HG03280 (cell line): Measurements from ENCODE around the gene PADI4.
"Not testable (repeated sequence)": the region's sequence is repeated elsewhere in the genome, so short reads cannot be mapped to it uniquely, and the experiment has no call there.

ENCODE experiments used
- ATAC-seq: cut with Tn5 transposase; IDR thresholded peaks from one replicate; pipeline ENCODE4 v1.9.1; 2021; ENCODE audit warnings: mild to moderate bottlenecking, moderate library complexity; ENCODE audit not compliant: unreplicated experiment

PADI4 gene

DNA sequence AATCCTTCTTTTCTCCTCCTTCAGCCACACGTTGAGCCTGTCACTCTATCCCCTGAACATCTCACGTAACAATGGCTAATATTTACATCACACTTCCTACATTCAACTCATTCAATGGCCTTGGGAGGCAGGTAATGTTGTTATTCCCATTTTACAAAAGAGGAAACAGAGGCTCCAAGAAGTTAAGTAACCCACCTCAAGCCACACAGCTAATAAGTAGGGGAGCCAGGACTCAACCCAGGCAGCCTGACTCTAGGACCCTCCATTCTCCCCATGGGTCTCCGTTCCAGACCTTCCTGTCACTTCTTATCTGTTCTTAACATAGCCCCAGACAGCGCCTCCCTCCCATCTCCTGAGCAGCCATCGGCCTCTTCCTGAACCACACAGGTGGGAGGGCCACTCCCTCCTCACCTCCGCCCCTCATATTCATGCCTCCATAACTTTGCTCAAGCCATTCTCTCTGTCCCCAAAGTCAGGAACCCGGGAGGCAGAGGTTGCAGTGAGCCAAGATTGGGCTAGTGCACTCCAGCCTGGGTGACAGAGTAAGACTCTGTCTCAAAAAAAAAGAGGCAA is 2.2 kb downstream of the PADI4 start:
- ATAC-seq, result no peak

DNA sequence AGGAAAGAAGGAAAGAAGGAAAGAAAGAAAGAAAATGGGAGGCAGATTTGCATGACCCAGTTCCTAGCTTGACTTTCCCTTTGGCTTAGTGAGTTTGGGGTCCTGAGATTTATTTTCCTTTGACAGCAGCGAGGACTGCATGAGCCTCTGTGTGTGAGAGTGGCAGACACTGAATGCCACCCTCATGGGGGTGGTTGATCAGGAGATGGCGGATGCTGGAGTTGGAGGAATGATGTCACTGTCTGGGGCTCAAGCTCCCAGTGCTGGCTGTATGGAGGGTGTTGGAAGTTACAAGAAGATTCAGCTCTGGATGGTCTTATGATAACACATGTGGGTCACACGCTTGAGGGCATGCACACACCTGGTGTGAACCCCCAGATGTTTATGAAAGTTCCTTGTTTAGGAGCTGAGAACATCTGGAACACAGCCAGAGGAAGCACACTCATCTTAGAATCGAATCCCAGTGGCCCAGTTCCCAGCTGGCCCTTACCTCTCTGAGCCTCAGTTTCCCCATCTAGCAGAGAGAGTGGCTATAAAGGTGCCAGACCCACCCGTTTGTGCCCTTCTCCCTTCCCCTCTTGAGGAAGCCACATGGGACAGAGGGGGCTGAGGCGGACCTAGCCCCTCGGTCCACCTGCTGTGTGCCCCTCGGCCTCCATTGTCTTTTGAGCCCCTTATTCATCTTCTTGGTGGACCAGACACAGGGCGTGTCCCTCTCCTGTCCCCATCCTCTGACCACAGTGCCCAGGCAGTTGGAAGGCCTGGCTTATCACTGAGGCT is 5.7 kb downstream of the PADI4 start:
- ATAC-seq, result no peak

DNA sequence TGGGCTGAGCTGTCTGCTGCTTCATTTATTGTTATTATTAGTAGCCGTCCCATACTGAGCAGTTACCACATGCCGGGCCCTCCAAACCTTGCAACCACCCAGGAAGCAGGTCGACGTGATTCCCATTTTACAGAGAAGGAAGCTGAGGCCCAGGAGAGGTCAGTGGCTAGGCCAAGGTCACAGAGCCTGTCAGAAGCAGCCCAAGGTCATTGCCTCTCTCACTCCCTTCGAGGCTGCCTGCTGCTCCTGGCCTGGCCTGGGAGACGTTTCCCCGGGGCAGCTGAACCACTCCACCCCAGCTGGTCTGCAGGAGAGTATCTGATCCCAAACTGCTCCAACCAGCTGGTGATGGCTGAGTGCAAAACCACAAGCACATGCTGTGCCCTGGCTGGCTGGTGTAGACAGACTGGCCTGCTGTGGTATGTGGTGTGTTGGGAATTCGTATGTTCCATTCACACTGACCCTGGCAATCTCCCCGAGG is 6.5 kb downstream of the PADI4 start:
- ATAC-seq, result no peak

GRCh38 chr1:17315542-17316130 is 7.6 kb downstream of the PADI4 start:
- no peak for ATAC-seq

DNA sequence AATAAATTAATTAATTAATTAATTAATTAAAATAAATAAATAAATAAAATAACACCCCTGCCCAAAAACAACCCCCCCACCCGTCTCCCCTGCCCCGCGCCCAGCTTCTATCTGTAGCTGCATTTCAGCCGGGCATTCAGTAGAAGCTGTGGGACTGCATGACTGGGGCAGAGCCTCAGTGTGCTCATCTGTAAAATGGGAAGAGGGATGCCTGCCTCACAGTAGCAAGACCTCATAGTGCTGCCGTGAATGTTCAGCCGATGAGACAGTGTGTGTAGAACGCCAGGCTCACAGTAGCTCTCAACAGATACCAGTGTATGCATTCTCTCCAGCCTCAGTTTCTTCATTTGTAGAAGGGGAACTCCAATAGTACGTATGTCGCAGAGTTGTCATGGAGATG is 8.7 kb downstream of the PADI4 start:
- no peak for ATAC-seq

GRCh38 chr1:17318262-17318661 is 10.3 kb downstream of the PADI4 start:
- ATAC-seq, result no peak

- ATAC-seq, result no peak
Measured at GRCh38 chr1:17319561-17320350, 11.8 kb downstream of the PADI4 start.

DNA sequence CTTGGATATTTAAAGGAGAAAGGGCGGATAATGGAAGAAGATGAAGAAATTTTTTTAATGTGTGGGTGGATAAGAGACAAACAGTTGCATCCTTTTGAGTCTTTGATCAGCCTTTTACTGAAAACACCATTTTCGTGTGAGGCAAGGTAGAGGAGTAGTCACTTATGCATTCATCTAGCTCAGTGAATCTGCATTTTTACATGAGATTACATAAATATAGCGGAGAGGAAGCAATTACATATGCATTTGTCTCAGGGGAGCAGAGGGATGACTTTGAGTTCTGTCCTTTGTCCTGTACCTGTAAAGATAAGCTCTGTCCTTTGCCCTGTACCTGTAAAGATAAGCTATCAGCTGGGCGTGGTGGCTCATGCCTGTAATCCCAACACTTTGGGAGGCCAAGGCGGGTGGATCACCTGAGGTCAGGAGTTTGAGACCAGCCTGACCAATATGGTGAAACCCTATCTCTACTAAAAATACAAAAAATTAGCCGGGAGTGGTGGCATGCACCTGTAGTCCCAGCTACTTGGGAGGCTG is 13.9 kb downstream of the PADI4 start:
- ATAC-seq, result not testable (repeated sequence)

GRCh38 chr1:17328855-17329254 is 20.9 kb downstream of the PADI4 start:
- ATAC-seq, result no peak

GRCh38 chr1:17329610-17330009 is 21.6 kb downstream of the PADI4 start:
- ATAC-seq, result no peak

- no peak for ATAC-seq
Measured at GRCh38 chr1:17330856-17331255, 22.9 kb downstream of the PADI4 start.

- ATAC-seq, result no peak
Measured at GRCh38 chr1:17333081-17333480, 25.1 kb downstream of the PADI4 start.

DNA sequence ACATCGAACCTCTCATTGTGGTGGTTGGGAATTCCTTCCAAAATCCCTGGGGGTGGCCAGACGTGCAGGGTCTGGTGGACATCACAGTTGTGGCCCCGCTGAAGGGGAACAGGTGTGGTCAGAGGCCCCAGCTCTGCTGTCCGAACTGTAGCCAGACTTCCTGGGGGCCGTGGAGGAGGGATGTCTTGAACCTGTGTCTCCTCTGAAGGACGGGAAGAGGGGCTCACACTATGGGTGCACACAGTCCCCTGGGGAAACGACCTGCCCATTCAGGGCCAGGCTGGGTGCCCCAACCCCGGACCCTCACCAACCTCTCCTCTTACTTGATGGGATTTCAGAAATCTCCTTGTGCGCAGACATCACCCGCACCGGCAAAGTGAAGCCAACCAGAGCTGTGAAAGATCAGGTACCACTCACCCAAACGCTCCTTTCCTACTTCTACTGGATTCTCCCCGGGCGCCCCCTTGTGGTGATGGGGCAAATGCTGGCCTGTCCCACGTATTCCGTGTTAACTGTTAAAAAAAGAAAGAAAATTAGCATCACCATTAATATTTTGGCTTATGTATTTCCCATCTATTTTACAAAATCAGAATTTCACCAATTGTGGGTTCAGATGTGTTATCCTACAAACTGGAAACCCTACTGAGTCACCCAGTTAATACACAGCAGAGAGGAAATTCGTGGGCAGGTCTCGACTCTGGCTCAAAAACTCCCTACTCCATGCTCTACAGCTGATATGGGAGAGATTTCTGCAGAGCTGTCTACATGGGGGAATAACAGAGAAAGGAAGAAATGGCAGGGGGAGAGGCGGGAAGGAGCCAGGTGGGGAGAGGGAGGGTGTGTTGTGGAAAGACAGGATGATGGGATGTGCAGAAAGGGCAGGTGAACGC is 28.1 kb downstream of the PADI4 start:
- no peak for ATAC-seq

DNA sequence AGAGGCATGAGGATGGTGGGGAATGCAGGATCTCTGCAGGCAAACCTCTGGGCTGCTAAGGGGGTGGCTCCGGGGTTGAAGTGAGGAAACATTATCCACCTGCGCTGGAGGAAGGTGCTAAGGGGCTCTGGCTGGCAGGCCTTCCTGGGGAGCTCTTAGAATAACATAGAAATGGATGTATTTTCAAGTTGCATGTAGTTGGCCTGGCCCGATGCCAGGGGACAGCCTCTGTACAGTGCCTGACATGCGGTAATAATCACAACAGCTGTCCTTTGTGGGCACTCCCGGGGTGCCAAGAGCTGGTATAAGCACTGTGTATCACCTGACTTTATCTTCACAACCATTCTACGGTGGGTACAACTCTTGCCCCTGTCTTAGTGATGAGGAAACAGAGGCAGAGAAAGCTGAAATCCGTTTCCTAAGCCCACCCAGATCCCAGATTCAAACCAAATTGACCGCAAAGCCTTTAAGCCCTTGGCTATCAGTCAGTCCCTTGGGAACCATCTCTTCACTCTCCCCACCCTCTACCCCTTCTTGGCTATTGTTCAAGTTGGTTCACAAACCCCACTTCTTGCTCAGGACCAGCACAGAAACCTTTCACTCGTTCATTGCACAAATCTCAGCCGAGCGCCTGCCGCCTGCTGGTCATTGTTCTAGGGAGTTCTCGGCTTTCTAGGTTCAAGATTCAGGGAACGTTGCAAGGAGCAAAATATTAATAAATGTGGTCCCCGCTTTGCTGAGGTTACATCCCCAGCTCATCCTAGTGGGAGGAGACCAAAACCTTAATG is 30.9 kb downstream of the PADI4 start:
- ATAC-seq, result no peak

- ATAC-seq, result no peak
Measured at GRCh38 chr1:17339521-17339920, 31.5 kb downstream of the PADI4 start.

- ATAC-seq, result no peak
Measured at GRCh38 chr1:17340358-17340757, 32.4 kb downstream of the PADI4 start.

DNA sequence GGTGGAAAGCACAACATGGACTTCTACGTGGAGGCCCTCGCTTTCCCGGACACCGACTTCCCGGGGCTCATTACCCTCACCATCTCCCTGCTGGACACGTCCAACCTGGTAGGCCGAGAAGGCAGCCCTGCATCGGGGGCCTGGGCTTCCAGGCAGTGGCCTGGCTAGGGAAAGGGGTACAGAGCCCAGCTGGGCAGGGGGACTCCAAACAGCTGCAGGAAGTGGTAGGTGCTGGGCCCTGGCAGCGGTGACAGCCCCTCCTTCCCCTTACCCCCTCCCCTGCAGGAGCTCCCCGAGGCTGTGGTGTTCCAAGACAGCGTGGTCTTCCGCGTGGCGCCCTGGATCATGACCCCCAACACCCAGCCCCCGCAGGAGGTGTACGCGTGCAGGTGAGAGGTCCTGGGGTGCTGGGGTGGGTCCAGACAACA is 34.0 kb downstream of the PADI4 start:
- no peak for ATAC-seq

- not testable (repeated sequence) for ATAC-seq
Measured at GRCh38 chr1:17345506-17345905, 37.5 kb downstream of the PADI4 start.

DNA sequence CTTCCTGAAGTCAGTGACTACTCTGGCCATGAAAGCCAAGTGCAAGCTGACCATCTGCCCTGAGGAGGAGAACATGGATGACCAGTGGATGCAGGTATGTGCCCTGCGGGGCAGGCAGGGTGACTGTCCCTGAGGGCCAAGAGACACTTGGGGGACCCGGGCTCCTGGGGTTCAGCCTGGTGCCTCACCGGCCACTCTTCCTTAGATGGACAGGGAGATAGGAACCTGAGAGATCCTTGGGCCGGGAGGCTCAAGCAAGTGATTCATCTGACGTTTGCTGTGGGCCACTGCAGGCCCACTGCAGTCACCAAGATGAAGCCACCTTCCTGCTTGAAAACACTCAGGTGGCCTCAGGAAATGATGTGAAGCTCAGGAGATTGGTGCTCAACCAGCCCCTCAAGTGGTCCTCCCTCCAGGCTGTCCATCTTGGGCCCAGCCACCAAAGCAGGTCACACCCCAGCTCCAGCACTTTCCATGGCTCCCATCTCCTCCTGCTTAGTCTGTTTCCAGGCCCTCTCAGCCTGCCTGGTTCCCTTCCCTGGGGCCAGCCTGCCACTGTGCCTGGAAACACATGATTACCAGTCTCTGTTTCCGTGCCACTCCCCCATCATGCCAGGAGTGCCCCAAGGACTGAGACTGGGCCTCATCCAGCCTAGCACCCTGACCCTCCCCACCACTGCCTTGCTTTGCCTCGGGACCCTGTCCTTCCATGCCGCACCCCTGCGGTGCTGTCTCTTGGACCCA is 38.2 kb downstream of the PADI4 start:
- no peak for ATAC-seq
